CD4-positive, alpha-beta T cell (primary cell): Measurements from ENCODE around the gene PRRX1. TPM values are rescaled to one million over a fixed set of nuclear protein-coding genes. Genes with fewer than 3 reads are reported as not detected.

Source experiments
- ATAC-seq: fragments of 200-7000 bp; cut with Tn5 transposase; one replicate; pipeline ENCODE4 v1.10.0; 2022; ENCODE audit warnings: mild to moderate bottlenecking; ENCODE audit not compliant: poor library complexity
- CTCF ChIA-PET: fragments of 350-600 bp; sonication (Branson Sonifier 250); formaldehyde crosslinking; loops from one replicate; lab custom pipeline; 2021; ENCODE audit warnings: antibody characterized with exemption, inconsistent platforms; lab: Charles Lee
- POLR2A ChIA-PET: fragments of 350-600 bp; sonication (Branson Sonifier 250); formaldehyde crosslinking; loops from one replicate; lab custom pipeline; 2021; ENCODE audit warnings: antibody characterized with exemption, inconsistent platforms; lab: Charles Lee
- DNase-seq, 14 experiments: peaks; one replicate each; pipeline ENCODE4 v3.0.0-alpha.2; 2013 to 2020; ENCODE audit warnings: mixed read lengths in 2 of 14
- H3K27ac ChIP-seq, 2 donors: one replicate each; pipeline versions ENCODE4 v1.5.1 to v1.7.0; 2013; ENCODE audit warnings: low read length in 2 of 2, low read depth in 1 of 2, mild to moderate bottlenecking in 1 of 2
- H3K27me3 ChIP-seq, 2 experiments: 1 replicate in 1 of 2; 2 replicates in 1 of 2; pipeline versions ENCODE4 v1.6.1 to v1.7.0; 2013; ENCODE audit warnings: low read length in 2 of 2, control low read depth in 1 of 2, mild to moderate bottlenecking in 1 of 2, moderate library complexity in 1 of 2; ENCODE audit not compliant: insufficient read depth in 2 of 2, control insufficient read depth in 1 of 2
- H3K36me3 ChIP-seq: one replicate; pipeline ENCODE4 v1.6.1; 2013; ENCODE audit warnings: low read length, control low read depth; ENCODE audit not compliant: insufficient read depth
- H3K4me1 ChIP-seq: one replicate; pipeline ENCODE4 v1.6.1; 2013; ENCODE audit warnings: low read length, control low read depth; ENCODE audit not compliant: insufficient read depth
- H3K4me3 ChIP-seq: one replicate; pipeline ENCODE4 v1.5.1; 2013; ENCODE audit warnings: mild to moderate bottlenecking, low read length, moderate library complexity
- H3K9me3 ChIP-seq, 2 experiments: 1 replicate in 1 of 2; 2 replicates in 1 of 2; pipeline versions ENCODE4 v1.6.1 to v1.7.0; 2013; ENCODE audit warnings: low read length in 2 of 2, mild to moderate bottlenecking in 2 of 2, control low read depth in 1 of 2, moderate library complexity in 1 of 2; ENCODE audit not compliant: control insufficient read depth in 1 of 2, insufficient read depth in 1 of 2
- H3K27ac Mint-ChIP-seq: one replicate; pipeline ENCODE4 v1.8.0; 2020; ENCODE audit warnings: mixed read lengths
- H3K27me3 Mint-ChIP-seq: one replicate; pipeline ENCODE4 v1.8.0; 2021; ENCODE audit warnings: mixed read lengths
- H3K36me3 Mint-ChIP-seq: one replicate; pipeline ENCODE4 v1.8.0; 2021; ENCODE audit warnings: low read depth, mixed read lengths
- H3K4me1 Mint-ChIP-seq: one replicate; pipeline ENCODE4 v1.8.0; 2021; ENCODE audit warnings: low read depth, mixed read lengths
- H3K4me3 Mint-ChIP-seq: one replicate; pipeline ENCODE4 v1.8.0; 2020; ENCODE audit warnings: mild to moderate bottlenecking, mixed read lengths
- H3K9me3 Mint-ChIP-seq: one replicate; pipeline ENCODE4 v1.8.0; 2020; ENCODE audit warnings: mixed read lengths
- intact Hi-C, 2 experiments: fragments of 100-400 bp; cut with DNase I in 1 of 2; cut with micrococcal nuclease in 1 of 2; formaldehyde crosslinking; loops; one replicate each; pipeline versions ENCODE4 v1.15.1 to v1.9.0; 2023 to 2025; cut with DNase I, micrococcal nuclease
- total RNA-seq, 174 experiments: library from RNA in 2 of 174; stranded (reverse) in 2 of 174; gene quantifications; one replicate each; pipeline ENCODE4 v1.2.3 and lab custom pipeline; 2021 to 2026
- TF ChIP-seq, protein P1 (sequence below): fragments of 200-600 bp; IDR thresholded peaks from one replicate; pipeline ENCODE4 v1.8.0; 2022; ENCODE audit warnings: antibody characterized with exemption, mild to moderate bottlenecking

The PRRX1 gene
- total RNA-seq, 2 experiments from 2014 or later = not detected

DNA sequence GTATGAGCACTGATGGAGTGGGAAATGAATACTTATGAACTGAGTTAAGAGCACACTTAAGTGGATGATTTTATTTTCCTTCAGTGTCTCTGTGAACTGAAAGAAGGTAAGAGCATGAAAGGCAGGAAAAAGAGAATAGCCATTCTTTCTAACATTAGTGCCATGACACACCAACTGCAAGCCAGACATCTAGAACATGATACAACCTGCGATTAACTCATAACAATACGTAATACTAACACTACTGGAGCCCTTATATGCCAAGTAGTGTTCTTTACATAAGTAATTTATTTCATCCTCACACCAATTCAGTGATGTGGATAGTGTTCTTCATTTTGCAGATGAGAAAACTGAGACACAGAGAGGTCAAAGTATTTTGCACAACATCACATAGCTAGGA, 56.7 kb downstream of the PRRX1 start:
- Mint-ChIP-seq H3K27ac (no peak overlapping the region), H3K9me3 (no peaks in the 10 kb centered on the region), H3K27me3 (peaks cover 14% of the 10 kb centered on the region), H3K36me3 (no peaks in the 10 kb centered on the region), H3K4me3 (no peak overlapping the region), H3K4me1 (no peaks in the 10 kb centered on the region)
- DNase-seq = no peak
- H3K4me3 ChIP-seq = no peak overlapping the region
- H3K4me1 ChIP-seq = no peaks in the 10 kb centered on the region
- H3K27me3 ChIP-seq = no peaks in the 10 kb centered on the region
- ChIA-PET CTCF (no interaction called here), POLR2A (no interaction called here)
- H3K27ac ChIP-seq = no peak overlapping the region
- intact Hi-C loops = no loop called here
- TF ChIP-seq, protein P1, sequence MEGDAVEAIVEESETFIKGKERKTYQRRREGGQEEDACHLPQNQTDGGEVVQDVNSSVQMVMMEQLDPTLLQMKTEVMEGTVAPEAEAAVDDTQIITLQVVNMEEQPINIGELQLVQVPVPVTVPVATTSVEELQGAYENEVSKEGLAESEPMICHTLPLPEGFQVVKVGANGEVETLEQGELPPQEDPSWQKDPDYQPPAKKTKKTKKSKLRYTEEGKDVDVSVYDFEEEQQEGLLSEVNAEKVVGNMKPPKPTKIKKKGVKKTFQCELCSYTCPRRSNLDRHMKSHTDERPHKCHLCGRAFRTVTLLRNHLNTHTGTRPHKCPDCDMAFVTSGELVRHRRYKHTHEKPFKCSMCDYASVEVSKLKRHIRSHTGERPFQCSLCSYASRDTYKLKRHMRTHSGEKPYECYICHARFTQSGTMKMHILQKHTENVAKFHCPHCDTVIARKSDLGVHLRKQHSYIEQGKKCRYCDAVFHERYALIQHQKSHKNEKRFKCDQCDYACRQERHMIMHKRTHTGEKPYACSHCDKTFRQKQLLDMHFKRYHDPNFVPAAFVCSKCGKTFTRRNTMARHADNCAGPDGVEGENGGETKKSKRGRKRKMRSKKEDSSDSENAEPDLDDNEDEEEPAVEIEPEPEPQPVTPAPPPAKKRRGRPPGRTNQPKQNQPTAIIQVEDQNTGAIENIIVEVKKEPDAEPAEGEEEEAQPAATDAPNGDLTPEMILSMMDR = no peak
- H3K36me3 ChIP-seq = no peaks in the 10 kb centered on the region
- no peak for ATAC-seq
- no peaks in the 10 kb centered on the region for H3K9me3 ChIP-seq

DNA sequence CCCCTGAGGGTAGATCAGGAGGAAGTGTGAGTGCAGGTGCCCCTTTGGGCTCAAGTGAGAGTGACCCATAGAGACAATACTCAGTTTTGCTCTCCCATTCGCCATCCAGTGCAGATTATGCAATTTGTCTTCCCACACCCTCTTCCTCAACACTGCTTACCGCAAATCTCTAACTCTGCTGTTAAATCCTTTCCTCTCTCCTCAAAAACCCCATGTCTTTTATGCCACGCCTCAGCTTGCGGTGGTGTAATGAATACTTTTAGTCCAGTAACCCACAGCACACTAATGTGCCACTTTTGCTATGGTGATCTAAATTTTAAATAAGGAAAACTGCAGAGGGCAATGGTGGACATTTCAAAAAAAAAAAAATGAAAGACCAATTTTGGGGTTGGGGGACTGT, 57.7 kb downstream of the PRRX1 start:
- POLR2A ChIA-PET = no interaction called here
- Histone ChIP-seq H3K36me3 (no peaks in the 10 kb centered on the region), H3K4me1 (no peaks in the 10 kb centered on the region), H3K27ac (no peak overlapping the region), H3K27me3 (no peaks in the 10 kb centered on the region), H3K4me3 (no peak overlapping the region), H3K9me3 (no peaks in the 10 kb centered on the region)
- ATAC-seq (no peak), DNase-seq (no peak)
- no peaks in the 10 kb centered on the region for H3K36me3 Mint-ChIP-seq
- H3K27me3 Mint-ChIP-seq = peaks cover 11% of the 10 kb centered on the region
- intact Hi-C loops = no loop called here
- no peaks in the 10 kb centered on the region for H3K4me1 Mint-ChIP-seq
- no peaks in the 10 kb centered on the region for H3K9me3 Mint-ChIP-seq
- TF ChIP-seq, protein P1 = no peak
- CTCF ChIA-PET = no interaction called here
- H3K4me3 Mint-ChIP-seq = no peak overlapping the region
- no peak overlapping the region for H3K27ac Mint-ChIP-seq

DNA sequence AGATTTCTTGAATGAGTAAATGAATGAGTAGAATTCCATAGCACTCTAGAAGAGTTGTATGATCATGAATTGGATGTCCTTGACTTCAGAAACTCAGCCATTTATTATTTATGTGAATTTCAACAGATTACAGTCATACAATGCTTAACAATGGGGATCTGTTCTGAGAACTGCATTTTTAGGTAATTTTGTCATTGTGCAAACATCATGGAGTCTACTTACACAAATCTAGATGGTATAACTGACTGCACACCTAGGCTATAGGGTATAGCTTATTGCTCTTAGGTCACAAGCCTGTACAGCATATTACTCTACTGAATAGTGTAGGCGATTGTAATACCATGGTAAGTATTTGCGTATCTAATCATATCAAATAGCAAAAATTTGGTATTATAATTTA, 59.6 kb downstream of the PRRX1 start:
- H3K27me3 Mint-ChIP-seq = peaks cover 10% of the 10 kb centered on the region
- CTCF ChIA-PET = no interaction called here

More for the DNA sequence above, 59.6 kb downstream of the PRRX1 start:
- H3K36me3 Mint-ChIP-seq = no peaks in the 10 kb centered on the region
- H3K9me3 Mint-ChIP-seq = no peaks in the 10 kb centered on the region
- ATAC-seq (no peak), DNase-seq (no peak)
- Histone ChIP-seq H3K27me3 (no peaks in the 10 kb centered on the region), H3K36me3 (no peaks in the 10 kb centered on the region), H3K4me1 (no peaks in the 10 kb centered on the region), H3K27ac (no peak overlapping the region), H3K4me3 (no peak overlapping the region), H3K9me3 (no peaks in the 10 kb centered on the region)
- intact Hi-C loops = no loop called here
- H3K4me1 Mint-ChIP-seq = no peaks in the 10 kb centered on the region
- no peak overlapping the region for H3K4me3 Mint-ChIP-seq
- H3K27ac Mint-ChIP-seq = no peak overlapping the region
- POLR2A ChIA-PET = no interaction called here
- TF ChIP-seq, protein P1 = no peak
